ENCODE data around the gene MYH6.

DNA sequence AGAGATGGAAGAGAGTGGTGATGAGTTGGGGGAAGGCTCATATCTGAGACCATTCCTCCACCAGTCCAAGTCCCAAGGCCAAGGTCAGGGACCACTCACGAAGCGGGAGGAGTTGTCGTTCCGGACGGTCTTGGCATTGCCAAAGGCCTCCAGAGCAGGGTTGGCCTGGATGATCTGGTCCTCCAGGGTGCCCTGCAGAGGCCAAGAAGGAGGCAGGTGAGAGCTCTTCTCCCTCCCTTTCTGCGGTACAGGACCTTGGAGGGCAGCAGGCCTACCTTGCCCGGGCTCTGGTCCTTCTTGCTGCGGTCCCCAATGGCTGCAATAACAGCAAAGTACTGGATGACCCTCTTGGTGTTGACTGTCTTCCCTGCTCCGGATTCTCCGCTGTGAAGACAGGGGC is 23.4 kb upstream of the MYH6 start:
- TF ChIP-seq, protein P1, sequence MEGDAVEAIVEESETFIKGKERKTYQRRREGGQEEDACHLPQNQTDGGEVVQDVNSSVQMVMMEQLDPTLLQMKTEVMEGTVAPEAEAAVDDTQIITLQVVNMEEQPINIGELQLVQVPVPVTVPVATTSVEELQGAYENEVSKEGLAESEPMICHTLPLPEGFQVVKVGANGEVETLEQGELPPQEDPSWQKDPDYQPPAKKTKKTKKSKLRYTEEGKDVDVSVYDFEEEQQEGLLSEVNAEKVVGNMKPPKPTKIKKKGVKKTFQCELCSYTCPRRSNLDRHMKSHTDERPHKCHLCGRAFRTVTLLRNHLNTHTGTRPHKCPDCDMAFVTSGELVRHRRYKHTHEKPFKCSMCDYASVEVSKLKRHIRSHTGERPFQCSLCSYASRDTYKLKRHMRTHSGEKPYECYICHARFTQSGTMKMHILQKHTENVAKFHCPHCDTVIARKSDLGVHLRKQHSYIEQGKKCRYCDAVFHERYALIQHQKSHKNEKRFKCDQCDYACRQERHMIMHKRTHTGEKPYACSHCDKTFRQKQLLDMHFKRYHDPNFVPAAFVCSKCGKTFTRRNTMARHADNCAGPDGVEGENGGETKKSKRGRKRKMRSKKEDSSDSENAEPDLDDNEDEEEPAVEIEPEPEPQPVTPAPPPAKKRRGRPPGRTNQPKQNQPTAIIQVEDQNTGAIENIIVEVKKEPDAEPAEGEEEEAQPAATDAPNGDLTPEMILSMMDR (conservative IDR thresholded peaks at IDR 0.05; ENCODE audit: low read depth, low read length) = no peak
- TF ChIP-seq EZH2 (IDR thresholded peaks at IDR 0.05; ENCODE audit: borderline replicate concordance, low read depth, low read length, poor library complexity, severe bottlenecking) = no peak

All from A673 (cell line).